Ectodermal cell (in vitro differentiated cells): ENCODE measurements around the gene AGPAT4.

Experiments used
- H3K27ac ChIP-seq: 2 replicates; pipeline ENCODE4 v1.7.0; 2013; ENCODE audit warnings: mild to moderate bottlenecking, low read depth, low read length; ENCODE audit not compliant: insufficient read depth, poor library complexity, severe bottlenecking
- H3K27me3 ChIP-seq: 2 replicates; pipeline ENCODE4 v1.7.0; 2013; ENCODE audit warnings: mild to moderate bottlenecking, low read length; ENCODE audit not compliant: insufficient read depth, control insufficient read depth, poor library complexity, severe bottlenecking
- H3K36me3 ChIP-seq: one replicate; pipeline ENCODE4 v1.7.0; 2013; ENCODE audit warnings: low read length; ENCODE audit not compliant: control insufficient read depth, insufficient read depth
- H3K4me1 ChIP-seq: one replicate; pipeline ENCODE4 v1.7.0; 2013; ENCODE audit warnings: low read length; ENCODE audit not compliant: control insufficient read depth, insufficient read depth
- H3K4me3 ChIP-seq: 2 replicates; pipeline ENCODE4 v1.7.0; 2013; ENCODE audit warnings: low read depth, low read length, control low read depth; ENCODE audit not compliant: insufficient read depth
- H3K9me3 ChIP-seq: 2 replicates; pipeline ENCODE4 v1.7.0; 2013; ENCODE audit warnings: mild to moderate bottlenecking, low read length, moderate library complexity; ENCODE audit not compliant: control insufficient read depth
- WGBS, 2 experiments: methylation state at CpG; one replicate each; pipeline ENCODE4 v1.1.7; 2013; ENCODE audit warnings: missing lambda C conversion rate in 2 of 2; 5-methylcytosine and 5-hydroxymethylcytosine counted together

Gene AGPAT4

GRCh38 chr6:161161121-161161520 lies 112.7 kb downstream of the AGPAT4 start:
- Histone ChIP-seq H3K36me3 (peaks cover 34% of the 10 kb centered on the region), H3K27ac (no peak overlapping the region), H3K4me3 (no peak overlapping the region), H3K27me3 (no peaks in the 10 kb centered on the region), H3K4me1 (peaks cover under 1% of the 10 kb centered on the region), H3K9me3 (no peaks in the 10 kb centered on the region)
- 95 to 96% methylated on average over 15 of the region's 15 CpGs for whole genome bisulfite sequencing, 2 experiments

- H3K4me3 ChIP-seq, result no peak overlapping the region
- no peaks in the 10 kb centered on the region for H3K9me3 ChIP-seq
- H3K4me1 ChIP-seq, result no peaks in the 10 kb centered on the region
- no peak overlapping the region for H3K27ac ChIP-seq
- 95% methylated on average over 13 of the region's 13 CpGs for WGBS, 2 experiments
- H3K36me3 ChIP-seq, result peaks cover 32% of the 10 kb centered on the region
- H3K27me3 ChIP-seq, result no peaks in the 10 kb centered on the region
These were observed 119.0 kb downstream of the AGPAT4 start for GRCh38 chr6:161154796-161155335.

GRCh38 chr6:161153725-161154124 lies 120.1 kb downstream of the AGPAT4 start:
- H3K27me3 ChIP-seq, result no peaks in the 10 kb centered on the region
- 95% methylated on average over 10 of the region's 10 CpGs for WGBS, 2 experiments

GRCh38 chr6:161152907-161153662 lies 120.8 kb downstream of the AGPAT4 start:
- WGBS, 2 experiments, result 96 to 97% methylated on average over 18 of the region's 18 CpGs
- H3K36me3 ChIP-seq, result peaks cover 27% of the 10 kb centered on the region
- H3K9me3 ChIP-seq, result no peaks in the 10 kb centered on the region
- no peak overlapping the region for H3K4me3 ChIP-seq
- H3K27ac ChIP-seq, result no peak overlapping the region
- no peaks in the 10 kb centered on the region for H3K4me1 ChIP-seq
- H3K27me3 ChIP-seq, result no peaks in the 10 kb centered on the region

More at GRCh38 chr6:161153725-161154124, 120.1 kb downstream of the AGPAT4 start:
- Histone ChIP-seq H3K36me3 (peaks cover 31% of the 10 kb centered on the region), H3K27ac (no peak overlapping the region), H3K9me3 (no peaks in the 10 kb centered on the region), H3K4me1 (no peaks in the 10 kb centered on the region), H3K4me3 (no peak overlapping the region)

- no peaks in the 10 kb centered on the region for H3K27me3 ChIP-seq
- H3K9me3 ChIP-seq, result no peaks in the 10 kb centered on the region
- H3K4me3 ChIP-seq, result no peak overlapping the region
- 93 to 95% methylated on average over 9 of the region's 9 CpGs for WGBS, 2 experiments
- peaks cover 28% of the 10 kb centered on the region for H3K36me3 ChIP-seq
- no peaks in the 10 kb centered on the region for H3K4me1 ChIP-seq
- no peak overlapping the region for H3K27ac ChIP-seq
These were observed 121.4 kb downstream of the AGPAT4 start for GRCh38 chr6:161152527-161152862.

- Histone ChIP-seq H3K9me3 (no peaks in the 10 kb centered on the region), H3K27ac (no peak overlapping the region), H3K27me3 (no peaks in the 10 kb centered on the region), H3K36me3 (peaks cover 28% of the 10 kb centered on the region), H3K4me3 (no peak overlapping the region), H3K4me1 (no peaks in the 10 kb centered on the region)
- 94 to 95% methylated on average over 19 of the region's 19 CpGs for whole genome bisulfite sequencing, 2 experiments
These were observed 122.0 kb downstream of the AGPAT4 start for GRCh38 chr6:161151660-161152526.

- 93 to 94% methylated on average over 18 of the region's 18 CpGs for WGBS, 2 experiments
- Histone ChIP-seq H3K4me1 (no peaks in the 10 kb centered on the region), H3K9me3 (no peaks in the 10 kb centered on the region), H3K4me3 (no peak overlapping the region), H3K27me3 (no peaks in the 10 kb centered on the region), H3K36me3 (peaks cover 28% of the 10 kb centered on the region), H3K27ac (no peak overlapping the region)
These were observed 122.7 kb downstream of the AGPAT4 start for GRCh38 chr6:161151059-161151645.

- Histone ChIP-seq H3K9me3 (no peaks in the 10 kb centered on the region), H3K27me3 (no peaks in the 10 kb centered on the region), H3K4me1 (no peaks in the 10 kb centered on the region), H3K4me3 (no peak overlapping the region), H3K27ac (no peak overlapping the region), H3K36me3 (peaks cover 24% of the 10 kb centered on the region)
- WGBS, 2 experiments, result 96% methylated on average over 8 of the region's 8 CpGs
These were observed 123.3 kb downstream of the AGPAT4 start for GRCh38 chr6:161150566-161150965.

- Histone ChIP-seq H3K27ac (no peak overlapping the region), H3K36me3 (peaks cover 21% of the 10 kb centered on the region), H3K9me3 (no peaks in the 10 kb centered on the region), H3K4me3 (no peak overlapping the region), H3K27me3 (no peaks in the 10 kb centered on the region), H3K4me1 (no peaks in the 10 kb centered on the region)
- 95 to 96% methylated on average over 5 of the region's 5 CpGs for WGBS, 2 experiments
These were observed 123.7 kb downstream of the AGPAT4 start for GRCh38 chr6:161150136-161150535.
